GM12891 (cell line): ENCODE results near the gene MMP7.

Experiments used
- DNase-seq: peaks from one replicate; pipeline ENCODE4 v3.0.0; 2011; ENCODE audit warnings: low spot score; ENCODE audit not compliant: insufficient read length
- FAIRE-seq: peaks from 2 replicates; lab custom pipeline; 2011; peaks lifted over from hg19 to GRCh38; lab: Jason Lieb, UNC
- PAX5 ChIP-seq: IDR thresholded peaks from 2 replicates; pipeline ENCODE4 v1.6.1; 2011; ENCODE audit warnings: low read length, moderate library complexity, mild to moderate bottlenecking; ENCODE audit not compliant: insufficient read depth, severe bottlenecking
- POLR2A ChIP-seq: IDR thresholded peaks from 2 replicates; pipeline ENCODE4 v1.6.1; 2011; ENCODE audit warnings: low read depth, low read length, control low read depth
- POLR2AphosphoS5 ChIP-seq: IDR thresholded peaks from 2 replicates; pipeline ENCODE4 v1.6.1; 2011; ENCODE audit warnings: low read depth, low read length, control low read depth
- POU2F2 ChIP-seq: IDR thresholded peaks from 2 replicates; pipeline ENCODE4 v1.6.1; 2011; ENCODE audit warnings: low read depth, mild to moderate bottlenecking, control low read depth, low read length, moderate library complexity
- SPI1 ChIP-seq: IDR thresholded peaks from 2 replicates; pipeline ENCODE4 v1.6.1; 2011; ENCODE audit warnings: low read depth, low read length, control low read depth
- TAF1 ChIP-seq: IDR thresholded peaks from 2 replicates; pipeline ENCODE4 v1.6.1; 2011; ENCODE audit warnings: low read depth, low read length, control low read depth

MMP7 gene

GRCh38 chr11:102560555-102561011, 30.0 kb upstream of the MMP7 start:
- FAIRE-seq = peak; percentile 79
- TF ChIP-seq SPI1 (no peak), PAX5 (no peak), POLR2AphosphoS5 (no peak), POU2F2 (no peak), POLR2A (no peak), TAF1 (no peak)
- no peak for DNase-seq

- FAIRE-seq = peak; percentile 79
- DNase-seq = no peak
- no peak for TF ChIP-seq TAF1
- peak; percentile 57; the same call in 1 of the 2 replicates for TF ChIP-seq POU2F2
Observed at GRCh38 chr11:102559839-102560238, 29.3 kb upstream of the MMP7 start.

- no peak for TF ChIP-seq POLR2AphosphoS5
- no peak for TF ChIP-seq POU2F2
- no peak for TF ChIP-seq SPI1
- no peak for TF ChIP-seq POLR2A
- TF ChIP-seq PAX5 = no peak
- no peak for TF ChIP-seq TAF1
- FAIRE-seq = no peak
- DNase-seq = no peak
Observed at GRCh38 chr11:102555091-102555490, 24.5 kb upstream of the MMP7 start.

GRCh38 chr11:102553835-102554282, 23.3 kb upstream of the MMP7 start:
- no peak for TF ChIP-seq POLR2A
- TF ChIP-seq PAX5 = peak; percentile 18
- no peak for TF ChIP-seq SPI1
- no peak for TF ChIP-seq POLR2AphosphoS5
- TF ChIP-seq TAF1 = no peak
- peak; percentile 18; the same call in 1 of the 2 replicates for TF ChIP-seq POU2F2
- FAIRE-seq (peak; percentile 84), DNase-seq (no peak)

DNA sequence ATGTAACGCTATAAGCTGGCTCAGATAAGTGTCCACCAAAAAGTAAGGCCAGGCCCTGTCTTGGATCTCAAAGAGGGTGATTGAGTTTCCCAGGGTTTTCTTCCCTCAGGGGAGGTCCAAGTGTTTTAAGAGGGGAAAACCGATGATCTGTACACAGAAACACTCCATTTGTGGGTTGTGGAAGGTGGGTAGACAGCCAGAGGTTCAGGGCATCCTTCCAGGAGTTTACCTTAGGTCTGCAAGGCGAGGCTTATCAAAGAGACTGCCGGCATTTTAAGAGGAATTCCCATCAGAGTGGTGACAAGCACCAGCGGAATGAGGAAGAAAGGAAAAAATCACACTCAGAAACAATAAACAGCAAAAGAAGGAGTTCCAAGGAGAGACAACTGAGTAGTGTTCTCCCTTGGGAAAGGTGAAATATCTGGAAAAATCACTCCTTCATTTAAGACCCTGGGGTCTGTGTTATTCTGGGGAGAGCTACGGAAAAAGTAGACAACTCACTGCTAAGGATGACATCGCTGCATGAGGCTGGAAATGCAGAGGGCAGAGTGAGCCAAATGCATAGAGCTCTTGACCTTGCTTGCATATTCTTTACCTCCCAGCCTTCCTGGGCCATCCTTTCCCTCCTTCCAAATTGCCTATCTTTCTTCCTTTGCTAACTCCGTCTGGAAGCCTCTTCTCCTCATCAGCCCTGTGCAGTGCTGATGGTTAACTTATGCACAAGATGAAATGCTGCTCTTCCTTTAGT, 22.1 kb upstream of the MMP7 start:
- DNase-seq (no peak), FAIRE-seq (peak; percentile 23)
- TF ChIP-seq SPI1 (no peak), TAF1 (no peak), POU2F2 (no peak)

DNA sequence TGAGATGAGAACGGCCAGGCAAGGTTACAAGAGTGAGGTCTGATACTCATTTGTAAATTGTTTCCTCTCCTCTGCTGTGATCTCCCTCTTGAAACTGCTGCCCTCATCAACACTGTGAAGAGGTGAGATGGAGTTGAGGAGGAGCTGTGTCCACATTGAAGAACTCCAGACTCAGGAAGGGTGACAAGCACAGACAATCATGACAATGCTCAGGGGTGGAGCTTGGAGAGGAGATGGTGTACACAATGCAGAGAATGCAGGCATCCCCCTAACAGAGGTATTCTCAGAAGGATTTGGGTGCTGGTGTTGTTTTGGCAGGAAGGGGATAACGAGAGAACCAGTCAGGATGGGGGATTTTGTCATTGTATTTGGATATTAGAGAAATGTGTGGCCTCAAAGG, 21.5 kb upstream of the MMP7 start:
- peak; percentile 84 for FAIRE-seq
- TF ChIP-seq PAX5 = no peak
- TF ChIP-seq SPI1 = no peak
- TF ChIP-seq TAF1 = no peak
- no peak for TF ChIP-seq POLR2A
- TF ChIP-seq POU2F2 = no peak
- TF ChIP-seq POLR2AphosphoS5 = no peak

GRCh38 chr11:102551169-102551781, 20.7 kb upstream of the MMP7 start:
- no peak for TF ChIP-seq POLR2A
- TF ChIP-seq POU2F2 = no peak
- TF ChIP-seq TAF1 = no peak
- no peak for TF ChIP-seq SPI1
- no peak for TF ChIP-seq POLR2AphosphoS5
- no peak for TF ChIP-seq PAX5
- FAIRE-seq (peak; percentile 94), DNase-seq (no peak)

More for the DNA sequence above, 21.5 kb upstream of the MMP7 start:
- DNase-seq = no peak

- FAIRE-seq (peak; percentile 95), DNase-seq (no peak)
- no peak for TF ChIP-seq POLR2A
- peak; percentile 92 for TF ChIP-seq SPI1
- 0 out of 2 replicates have a peak, but pooled peaks have one; percentile 21 for TF ChIP-seq TAF1
- peak; percentile 65; the same call in 1 of the 2 replicates for TF ChIP-seq POU2F2
- TF ChIP-seq PAX5 = no peak
- TF ChIP-seq POLR2AphosphoS5 = no peak
Observed at GRCh38 chr11:102546923-102547471, 16.4 kb upstream of the MMP7 start.

DNA sequence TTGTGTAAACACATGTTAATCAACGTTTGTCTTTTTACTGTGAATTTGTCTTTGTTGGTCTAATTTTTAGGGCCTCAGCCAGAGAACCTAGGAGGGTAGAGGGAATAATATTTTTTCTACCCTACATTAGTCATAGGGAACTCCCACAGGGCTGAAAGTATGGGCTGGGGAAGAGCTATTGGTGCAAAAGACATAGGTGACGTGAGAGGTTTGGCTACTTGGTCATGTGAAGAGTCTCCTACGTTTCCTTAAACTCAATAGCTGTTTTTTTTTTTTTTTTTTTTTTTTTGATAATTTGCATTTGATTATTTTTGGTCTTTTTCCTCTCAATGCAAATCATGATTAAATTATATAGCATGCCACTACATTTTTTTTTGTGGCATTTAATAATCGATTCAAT, 15.9 kb upstream of the MMP7 start:
- FAIRE-seq (no peak), DNase-seq (no peak)
- TF ChIP-seq TAF1 (no peak), POLR2AphosphoS5 (no peak), SPI1 (peak; percentile 38; the same call in 1 of the 2 replicates)
